GM13976 (cell line): ENCODE measurements around the gene CFL1.

Source experiments
- DNase-seq: peaks from one replicate; pipeline ENCODE4 v3.0.0; 2012; ENCODE audit warnings: low spot score
- CTCF ChIP-seq: IDR thresholded peaks from 2 replicates; pipeline ENCODE4 v1.5.1; 2012; ENCODE audit warnings: borderline replicate concordance, mild to moderate bottlenecking; ENCODE audit not compliant: insufficient read depth; ENCODE audit errors: extremely low read depth, missing control alignments, control extremely low read depth
- in situ Hi-C: fragments of 300-500 bp; cut with MboI; formaldehyde crosslinking; loops from one replicate; pipeline ENCODE4 v1.12.0; 2022; ENCODE audit warnings: low sequenced_read_pairs, mixed read lengths, inconsistent platforms; ENCODE audit not compliant: unreplicated experiment

CFL1 gene

GRCh38 chr11:65887723-65888162, 29.8 kb upstream of the CFL1 start:
- DNase-seq = no peak
- in situ Hi-C loops = no loop called here
- peak; percentile 0 for TF ChIP-seq CTCF

GRCh38 chr11:65886826-65887722, 29.1 kb upstream of the CFL1 start:
- in situ Hi-C loops = no loop called here
- no peak for DNase-seq
- no peak for TF ChIP-seq CTCF

- in situ Hi-C loops = no loop called here
- DNase-seq = no peak
- TF ChIP-seq CTCF = no peak
These were observed 28.0 kb upstream of the CFL1 start for GRCh38 chr11:65885808-65886536.

DNA sequence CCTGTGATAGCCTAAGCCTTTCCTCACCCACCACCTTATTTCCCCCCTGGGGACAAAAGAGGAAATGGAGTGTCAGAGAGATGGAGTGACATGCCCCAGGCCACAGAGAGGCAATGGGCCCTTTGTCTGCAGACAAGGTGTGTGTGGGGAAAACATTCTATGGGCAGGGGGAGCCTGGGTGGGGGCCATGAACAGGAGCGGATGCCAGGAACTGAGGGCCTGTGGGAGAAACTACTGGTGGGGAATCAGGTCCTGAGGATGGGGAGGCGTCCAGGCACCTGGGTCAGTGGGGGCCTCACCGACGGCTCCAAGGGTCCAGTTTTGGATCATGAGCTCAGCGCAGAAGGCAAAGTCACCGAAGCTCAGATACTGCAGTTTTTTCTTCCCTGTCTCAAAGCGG, 27.3 kb upstream of the CFL1 start:
- in situ Hi-C loops = no loop called here
- DNase-seq = no peak
- no peak for TF ChIP-seq CTCF

GRCh38 chr11:65884716-65885092, 26.7 kb upstream of the CFL1 start:
- DNase-seq = peak; percentile 88
- in situ Hi-C loops = loop anchor here (5.0 kb wide), 1 partner anchor 103 kb away; no protein-coding TSS in a partner anchor
- TF ChIP-seq CTCF = peak; percentile 100

- in situ Hi-C loops = loop anchor here (5.0 kb wide), 1 partner anchor 103 kb away; no protein-coding TSS in a partner anchor
- DNase-seq = no peak
- TF ChIP-seq CTCF = no peak
These were observed 26.1 kb upstream of the CFL1 start for GRCh38 chr11:65883786-65884715.
